HL-60 (cell line): ENCODE measurements around the gene MYO1E.

Experiments
- DNase-seq, 2 experiments: peaks; one replicate each; pipeline ENCODE4 v3.0.0-alpha.2; 2010 to 2020; ENCODE audit warnings: low read depth in 1 of 2, low spot score in 1 of 2
- H3K27ac ChIP-seq: fragments of 250-450 bp; sonication (Bioruptor Pico); replicated peaks from 2 replicates; pipeline ENCODE4 v1.5.1; 2020; ENCODE audit warnings: mild to moderate bottlenecking, moderate library complexity
- H3K27me3 ChIP-seq: fragments of 250-450 bp; sonication (Bioruptor Pico); 2 replicates; pipeline ENCODE4 v1.5.1; 2021; ENCODE audit warnings: mild to moderate bottlenecking, moderate library complexity; ENCODE audit not compliant: insufficient read depth, poor library complexity, severe bottlenecking
- H3K4me3 ChIP-seq: replicated peaks from 2 replicates; pipeline ENCODE4 v1.5.1; 2011; ENCODE audit warnings: mild to moderate bottlenecking, control low read depth, low read length; ENCODE audit not compliant: insufficient read depth
- GABPA ChIP-seq: IDR thresholded peaks from 2 replicates; pipeline ENCODE4 v1.6.1; 2012; ENCODE audit warnings: low read depth
- POLR2AphosphoS5 ChIP-seq: IDR thresholded peaks from 2 replicates; pipeline ENCODE4 v1.6.1; 2012; ENCODE audit warnings: low read depth
- REST ChIP-seq: IDR thresholded peaks from 2 replicates; pipeline ENCODE4 v1.6.1; 2012; ENCODE audit warnings: low read depth; ENCODE audit not compliant: insufficient replicate concordance
- SPI1 ChIP-seq: IDR thresholded peaks from 2 replicates; pipeline ENCODE4 v1.6.1; 2012; ENCODE audit warnings: low read depth, mild to moderate bottlenecking, borderline replicate concordance
- TF ChIP-seq, protein P1 (sequence below): IDR thresholded peaks from one replicate; pipeline ENCODE4 v1.5.1; 2011; ENCODE audit warnings: low read length, control low read depth, inconsistent platforms; ENCODE audit not compliant: insufficient read depth

The MYO1E gene

GRCh38 chr15:59268852-59269407, 103.7 kb downstream of the MYO1E start:
- DNase-seq = no peak
- H3K27ac ChIP-seq = no peak overlapping the region
- no peaks in the 10 kb centered on the region for H3K27me3 ChIP-seq
- TF ChIP-seq GABPA = no peak
- no peak for TF ChIP-seq POLR2AphosphoS5
- TF ChIP-seq, protein P1, sequence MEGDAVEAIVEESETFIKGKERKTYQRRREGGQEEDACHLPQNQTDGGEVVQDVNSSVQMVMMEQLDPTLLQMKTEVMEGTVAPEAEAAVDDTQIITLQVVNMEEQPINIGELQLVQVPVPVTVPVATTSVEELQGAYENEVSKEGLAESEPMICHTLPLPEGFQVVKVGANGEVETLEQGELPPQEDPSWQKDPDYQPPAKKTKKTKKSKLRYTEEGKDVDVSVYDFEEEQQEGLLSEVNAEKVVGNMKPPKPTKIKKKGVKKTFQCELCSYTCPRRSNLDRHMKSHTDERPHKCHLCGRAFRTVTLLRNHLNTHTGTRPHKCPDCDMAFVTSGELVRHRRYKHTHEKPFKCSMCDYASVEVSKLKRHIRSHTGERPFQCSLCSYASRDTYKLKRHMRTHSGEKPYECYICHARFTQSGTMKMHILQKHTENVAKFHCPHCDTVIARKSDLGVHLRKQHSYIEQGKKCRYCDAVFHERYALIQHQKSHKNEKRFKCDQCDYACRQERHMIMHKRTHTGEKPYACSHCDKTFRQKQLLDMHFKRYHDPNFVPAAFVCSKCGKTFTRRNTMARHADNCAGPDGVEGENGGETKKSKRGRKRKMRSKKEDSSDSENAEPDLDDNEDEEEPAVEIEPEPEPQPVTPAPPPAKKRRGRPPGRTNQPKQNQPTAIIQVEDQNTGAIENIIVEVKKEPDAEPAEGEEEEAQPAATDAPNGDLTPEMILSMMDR = no peak
- TF ChIP-seq SPI1 = no peak
- H3K4me3 ChIP-seq = no peak overlapping the region

DNA sequence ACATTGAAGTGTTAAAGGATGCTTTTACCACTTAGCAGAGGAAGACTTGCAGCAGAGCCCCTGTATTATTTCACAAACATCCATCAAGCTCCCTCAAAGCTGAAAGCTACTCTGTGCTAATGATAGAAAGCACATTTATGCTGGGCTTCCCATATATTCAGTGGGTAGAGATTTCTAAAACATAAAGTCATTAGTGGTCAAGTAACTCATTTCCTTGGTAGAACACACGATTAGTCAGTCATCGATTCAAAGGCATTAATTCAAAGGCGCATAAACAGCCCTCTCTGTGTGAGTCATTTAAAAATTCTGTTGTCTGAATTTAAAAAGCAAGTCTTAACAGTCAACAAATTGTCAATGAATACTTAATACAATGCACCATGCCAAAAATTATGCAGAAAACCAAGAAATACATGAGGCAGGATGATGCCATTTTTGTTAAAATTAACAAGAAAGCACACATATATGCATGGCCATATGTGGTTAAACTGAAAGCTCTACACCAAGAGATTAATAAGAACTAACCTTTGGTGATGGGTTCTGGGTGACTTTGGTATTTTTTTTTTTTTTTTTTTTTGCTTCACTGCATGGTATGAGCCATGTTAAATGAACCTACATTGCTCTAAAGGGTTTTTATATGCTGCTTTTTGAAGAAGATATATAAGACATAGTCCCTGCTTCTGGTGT, 104.4 kb downstream of the MYO1E start:
- Histone ChIP-seq H3K27me3 (no peaks in the 10 kb centered on the region), H3K27ac (no peak overlapping the region), H3K4me3 (no peak overlapping the region)
- DNase-seq = no peak
- TF ChIP-seq GABPA (no peak), REST (no peak), SPI1 (no peak), POLR2AphosphoS5 (no peak)
- TF ChIP-seq, protein P1 = no peak

GRCh38 chr15:59266028-59266427, 106.6 kb downstream of the MYO1E start:
- no peak overlapping the region for H3K4me3 ChIP-seq
- TF ChIP-seq, protein P1 = no peak
- no peak for TF ChIP-seq SPI1
- H3K27me3 ChIP-seq = no peaks in the 10 kb centered on the region
- no peak overlapping the region for H3K27ac ChIP-seq
- no peak for DNase-seq

DNA sequence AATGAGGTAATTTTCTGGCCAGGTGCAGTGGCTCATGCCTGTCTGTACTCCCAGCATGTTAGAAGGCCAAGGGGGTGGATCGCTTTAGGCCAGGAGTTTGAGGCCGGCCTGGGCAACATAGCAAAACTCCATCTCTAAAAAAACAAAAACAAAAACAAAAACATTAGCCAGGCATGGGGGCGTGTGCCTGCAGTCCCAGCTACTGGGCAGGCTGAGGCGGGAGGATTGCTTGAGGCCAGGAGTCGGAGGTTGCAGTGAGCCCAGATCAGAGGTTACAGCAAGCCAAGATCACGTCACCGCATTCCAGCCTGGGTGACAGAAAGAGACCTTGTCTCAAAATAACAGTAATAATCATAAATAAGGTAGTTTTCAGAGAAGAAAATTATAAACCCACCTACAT, 110.4 kb downstream of the MYO1E start:
- TF ChIP-seq REST = no peak
- no peak overlapping the region for H3K27ac ChIP-seq

More for the DNA sequence above, 110.4 kb downstream of the MYO1E start:
- Histone ChIP-seq H3K4me3 (no peak overlapping the region), H3K27me3 (no peaks in the 10 kb centered on the region)
- no peak for DNase-seq
